Keratinocyte (primary cell): ENCODE data around the gene NPHS1.

Source experiments
- EZH2 ChIP-seq: IDR thresholded peaks from one replicate; pipeline ENCODE4 v1.6.1; 2012; ENCODE audit warnings: inconsistent platforms, mild to moderate bottlenecking, low read length, moderate library complexity
- TF ChIP-seq, protein P1 (sequence below), 3 experiments: IDR thresholded peaks in 1 of 3; conservative IDR thresholded peaks in 1 of 3; optimal IDR thresholded peaks in 1 of 3; 2 replicates in 2 of 3; 3 replicates in 1 of 3; pipeline versions ENCODE3 to v1.5.1; 2011; ENCODE audit warnings: low read length in 3 of 3, mild to moderate bottlenecking in 3 of 3, moderate library complexity in 2 of 3, control low read depth in 1 of 3, inconsistent platforms in 1 of 3; ENCODE audit not compliant: insufficient read depth in 2 of 3; ENCODE audit errors: extremely low read depth in 1 of 3

DNA sequence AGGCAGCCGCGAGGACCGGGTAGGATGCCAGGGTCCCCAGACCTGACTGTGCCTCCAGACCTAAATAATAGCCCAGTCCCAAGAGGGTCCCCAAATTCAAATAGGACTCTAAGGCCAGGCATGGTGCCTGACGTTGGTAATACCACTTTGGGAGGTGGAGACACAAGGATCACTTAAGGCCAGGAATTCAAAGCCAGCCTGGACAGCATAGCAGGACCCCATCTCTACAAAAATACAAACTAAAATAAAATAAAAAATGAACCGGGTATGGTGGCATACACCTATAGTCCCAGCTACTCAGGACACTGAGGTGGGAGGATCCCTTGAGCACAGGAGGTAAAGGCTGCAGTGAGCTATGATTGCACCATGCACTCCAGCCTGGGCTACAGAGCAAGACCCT is 10.7 kb upstream of the NPHS1 start:
- TF ChIP-seq, protein P1, sequence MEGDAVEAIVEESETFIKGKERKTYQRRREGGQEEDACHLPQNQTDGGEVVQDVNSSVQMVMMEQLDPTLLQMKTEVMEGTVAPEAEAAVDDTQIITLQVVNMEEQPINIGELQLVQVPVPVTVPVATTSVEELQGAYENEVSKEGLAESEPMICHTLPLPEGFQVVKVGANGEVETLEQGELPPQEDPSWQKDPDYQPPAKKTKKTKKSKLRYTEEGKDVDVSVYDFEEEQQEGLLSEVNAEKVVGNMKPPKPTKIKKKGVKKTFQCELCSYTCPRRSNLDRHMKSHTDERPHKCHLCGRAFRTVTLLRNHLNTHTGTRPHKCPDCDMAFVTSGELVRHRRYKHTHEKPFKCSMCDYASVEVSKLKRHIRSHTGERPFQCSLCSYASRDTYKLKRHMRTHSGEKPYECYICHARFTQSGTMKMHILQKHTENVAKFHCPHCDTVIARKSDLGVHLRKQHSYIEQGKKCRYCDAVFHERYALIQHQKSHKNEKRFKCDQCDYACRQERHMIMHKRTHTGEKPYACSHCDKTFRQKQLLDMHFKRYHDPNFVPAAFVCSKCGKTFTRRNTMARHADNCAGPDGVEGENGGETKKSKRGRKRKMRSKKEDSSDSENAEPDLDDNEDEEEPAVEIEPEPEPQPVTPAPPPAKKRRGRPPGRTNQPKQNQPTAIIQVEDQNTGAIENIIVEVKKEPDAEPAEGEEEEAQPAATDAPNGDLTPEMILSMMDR (optimal IDR thresholded peaks at IDR 0.05 in 1 of 3, IDR thresholded peaks at IDR 0.05 in 1 of 3, conservative IDR thresholded peaks at IDR 0.05 in 1 of 3; ENCODE audit: extremely low read depth in 1 of 3, insufficient read depth in 2 of 3, low read length in 3 of 3) = no peak
- TF ChIP-seq EZH2 = no peak
